Dedifferentiated amniotic fluid mesenchymal stem cell (primary cell): ENCODE data around the gene PLCD3.

ENCODE experiments used
- DNase-seq: peaks from one replicate; pipeline ENCODE4 v3.0.0-alpha.2; 2016; ENCODE audit errors: extremely low spot score

The PLCD3 gene

DNA sequence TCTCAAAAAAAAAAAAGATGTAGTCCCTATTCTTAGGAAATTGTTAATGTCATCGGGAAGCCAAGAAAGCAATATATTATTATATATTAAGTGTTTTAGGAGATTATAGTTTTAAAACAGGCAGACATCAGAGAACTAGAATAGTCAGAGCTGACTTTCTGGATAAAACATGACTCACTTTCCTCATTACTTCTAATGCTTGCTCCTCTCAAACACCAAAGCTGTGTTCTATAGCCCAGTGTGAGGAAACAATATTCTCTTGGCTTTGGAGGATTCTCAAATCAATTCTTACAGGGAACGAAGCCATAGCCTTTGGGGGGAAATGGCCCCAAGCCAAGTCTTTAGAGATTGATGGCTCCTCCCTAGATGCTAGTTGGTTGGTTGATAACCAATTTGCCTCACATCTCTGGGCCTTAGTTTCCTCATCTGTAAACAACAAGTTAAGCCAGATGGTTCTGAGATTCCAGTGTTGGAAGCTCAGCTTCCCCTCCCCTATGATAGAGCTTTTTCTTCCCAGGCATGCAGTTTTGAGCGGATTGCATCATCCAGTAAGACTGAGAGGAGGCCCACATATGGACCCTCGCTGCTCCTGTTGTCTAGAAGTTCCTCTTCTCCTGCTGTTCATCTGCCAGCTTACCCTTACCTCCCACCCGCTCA is 58.8 kb downstream of the PLCD3 start:
- DNase-seq: peak; percentile 88

DNA sequence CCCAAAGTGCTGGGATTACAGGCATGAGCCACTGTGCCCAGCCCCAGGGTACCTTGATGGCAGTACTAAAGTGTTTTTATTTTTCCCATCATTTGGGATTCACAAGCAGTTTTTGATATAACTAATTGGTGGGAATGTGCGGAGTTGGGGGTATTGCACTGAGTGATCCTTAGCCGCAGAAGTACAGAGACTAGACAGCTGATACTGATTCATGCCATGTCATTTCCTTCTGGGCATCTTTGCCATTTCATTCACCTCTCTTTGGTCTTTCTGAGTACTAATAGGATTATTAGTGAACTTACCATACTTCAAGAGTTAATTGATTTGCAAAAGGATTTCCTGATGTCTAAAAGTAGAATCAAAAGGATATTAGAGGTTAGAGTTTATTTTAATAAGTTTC is 61.5 kb downstream of the PLCD3 start:
- no peak for DNase-seq

DNA sequence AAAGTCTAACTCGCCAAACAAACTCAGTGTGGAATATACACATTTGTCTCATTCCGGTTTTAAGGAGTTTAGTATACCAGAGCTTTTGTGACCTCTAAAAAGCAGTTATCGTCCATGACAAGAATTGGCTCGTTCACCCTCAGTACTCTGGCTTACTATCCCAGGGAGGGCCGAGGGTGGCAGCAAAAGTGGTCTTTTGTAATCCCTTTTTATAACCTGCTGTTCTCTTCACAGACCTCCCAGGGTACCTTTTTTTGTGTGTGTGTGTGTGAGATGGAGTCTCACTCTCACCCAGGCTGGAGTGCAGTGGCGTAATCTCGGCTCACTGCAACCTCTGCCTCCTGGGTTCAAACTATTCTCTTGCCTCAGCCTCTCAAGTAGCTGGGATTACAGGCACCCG is 62.3 kb downstream of the PLCD3 start:
- no peak for DNase-seq

DNA sequence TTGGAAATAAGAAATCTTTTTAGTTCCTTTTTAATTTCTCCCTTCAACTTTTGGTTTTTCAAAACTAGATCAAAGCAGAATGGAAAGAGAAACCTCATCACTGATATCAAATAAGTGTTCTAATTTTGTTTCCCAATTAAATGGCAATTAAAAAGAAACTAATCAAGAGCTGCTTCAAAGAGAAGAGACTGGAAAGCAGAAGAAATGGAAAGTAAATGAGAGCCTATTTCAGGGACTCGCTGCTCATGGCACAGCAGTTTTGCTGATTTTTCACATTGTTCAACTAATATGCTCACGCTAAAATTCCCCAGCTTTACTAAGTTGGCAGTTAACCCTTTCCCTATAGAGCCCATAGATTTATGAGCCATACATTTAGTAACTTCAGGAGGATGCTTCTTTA is 64.7 kb downstream of the PLCD3 start:
- no peak for DNase-seq

DNA sequence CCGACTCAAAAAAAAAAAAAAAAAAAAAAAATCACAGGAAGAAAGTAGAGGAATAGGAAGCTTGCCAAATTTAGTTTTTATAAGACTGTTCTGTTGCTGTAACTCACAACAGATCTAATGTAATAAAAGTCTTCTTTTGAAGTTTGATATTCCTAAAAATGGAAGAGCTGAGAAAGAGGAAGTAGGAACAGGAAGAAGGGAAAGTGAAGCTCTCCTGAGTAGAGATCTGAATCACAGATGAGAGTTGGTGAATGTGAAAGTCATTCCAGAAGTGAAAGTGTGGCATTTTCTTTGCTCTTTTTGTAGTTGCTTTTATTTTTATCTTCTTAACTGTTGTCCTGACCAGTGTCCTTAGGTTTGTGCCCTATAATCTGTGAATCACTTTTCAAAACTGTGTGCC is 69.1 kb downstream of the PLCD3 start:
- DNase-seq: no peak

DNA sequence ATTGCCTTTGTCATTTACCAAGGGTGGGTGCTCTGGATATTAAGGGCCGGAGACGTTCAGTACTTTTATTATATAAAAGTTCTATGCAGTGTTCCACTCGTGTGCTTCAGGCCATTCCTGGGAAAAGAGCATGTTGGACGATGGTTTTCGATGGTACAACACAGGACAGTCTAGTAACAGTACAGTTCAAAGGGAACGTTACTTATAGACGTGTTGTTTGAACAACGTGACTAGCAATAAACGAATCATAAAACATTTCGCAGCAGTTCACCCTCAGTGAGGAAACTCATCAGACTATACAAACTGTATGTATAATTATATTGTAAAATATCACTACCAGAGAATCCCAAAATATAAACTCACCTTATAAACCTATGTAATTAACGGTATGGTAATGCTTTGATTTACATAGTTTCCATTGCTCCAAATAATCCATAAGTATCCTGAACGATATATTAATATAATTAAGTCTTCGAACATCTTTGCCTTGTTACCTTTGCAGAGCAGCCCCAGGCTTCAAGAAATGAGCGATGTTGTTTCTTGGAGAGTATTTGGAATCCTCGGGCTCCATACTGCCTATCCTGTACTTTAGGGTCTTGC is 70.6 kb downstream of the PLCD3 start:
- no peak for DNase-seq

DNA sequence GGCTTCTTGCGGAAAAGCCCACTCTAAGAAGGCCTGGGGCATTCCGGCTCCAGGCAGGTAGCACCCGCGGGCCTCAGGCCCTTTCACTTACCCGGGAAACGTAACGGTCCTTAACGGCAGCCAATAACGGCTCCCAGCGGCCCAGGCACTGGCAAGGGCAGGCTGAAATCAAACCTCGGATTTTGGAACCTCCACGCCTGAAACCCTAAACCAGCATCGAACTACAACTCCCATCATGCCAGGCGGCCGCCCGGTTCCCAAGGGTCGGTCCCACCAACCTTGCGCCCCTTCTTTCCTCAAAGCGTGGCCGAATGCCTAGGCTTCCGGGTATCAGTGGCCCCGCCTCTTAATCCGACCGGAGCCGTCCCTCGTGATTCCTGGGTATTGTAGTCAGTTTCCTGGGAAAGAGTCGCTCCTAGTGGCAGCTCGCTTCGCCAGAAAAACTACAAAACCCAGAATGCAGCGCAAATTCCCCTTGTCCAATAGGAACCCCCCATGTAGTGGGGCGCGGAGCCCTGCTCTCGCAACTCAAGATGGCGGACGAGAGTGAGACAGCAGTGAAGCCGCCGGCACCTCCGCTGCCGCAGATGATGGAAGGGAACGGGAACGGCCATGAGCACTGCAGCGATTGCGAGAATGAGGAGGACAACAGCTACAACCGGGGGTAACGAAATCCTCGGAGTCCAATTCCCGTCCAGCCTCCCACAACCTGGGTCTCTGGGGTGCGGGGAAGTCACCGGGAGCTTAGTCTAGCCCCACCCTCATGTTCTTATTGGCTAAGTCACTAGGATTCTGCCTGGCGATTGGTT is 71.3 kb downstream of the PLCD3 start, which contains the start of gene NMT1:
NMT1 (plus strand) TSS at position 521 of the 809 bp plus-strand sequence; CDS start at position 534, 13 bp downstream.
- peak; percentile 100 for DNase-seq

DNA sequence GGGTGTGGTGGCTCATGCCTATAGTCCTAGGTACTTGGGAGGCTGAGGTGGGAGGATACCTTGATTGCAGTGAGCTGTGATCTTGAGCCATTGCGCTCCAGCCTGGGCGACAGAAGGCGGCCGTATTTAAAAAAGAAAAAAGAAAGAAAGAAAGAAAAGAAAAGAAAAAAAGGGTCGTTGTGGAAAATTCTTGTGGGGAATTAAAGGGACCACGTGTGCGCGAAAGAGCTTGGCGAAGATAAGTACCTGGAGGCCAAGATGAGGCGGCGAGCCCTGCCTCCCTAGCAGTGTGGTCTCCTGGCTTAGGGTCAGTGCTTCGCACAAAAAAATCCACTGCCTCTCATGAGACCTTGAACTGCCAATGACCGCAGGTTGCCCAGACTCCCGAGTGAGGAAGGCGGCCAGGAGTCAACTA is 71.9 kb downstream of the PLCD3 start:
- no peak for DNase-seq
